GM23248 (cell line): Measurements from ENCODE around the gene LBX2. TPM values are rescaled to one million over a fixed set of nuclear protein-coding genes. Genes with fewer than 3 reads are reported as not detected.

Source experiments
- DNase-seq: peaks from one replicate; pipeline ENCODE4 v3.0.0-alpha.2; 2015
- H2AFZ ChIP-seq: fragments of 200-600 bp; sonication (generic); 2 replicates; pipeline ENCODE4 v1.6.1; 2016; ENCODE audit warnings: antibody characterized with exemption
- H3F3A ChIP-seq: fragments of 200-600 bp; sonication (generic); 2 replicates; pipeline ENCODE4 v1.6.1; 2016; ENCODE audit warnings: mild to moderate bottlenecking, antibody characterized with exemption, mixed run types; ENCODE audit not compliant: insufficient read depth
- H3K27ac ChIP-seq: fragments of 200-600 bp; sonication (generic); 2 replicates; pipeline ENCODE4 v1.5.1; 2016; ENCODE audit warnings: mild to moderate bottlenecking
- H3K27me3 ChIP-seq: fragments of 200-600 bp; sonication (generic); replicated peaks from 2 replicates; pipeline ENCODE4 v1.6.1; 2016; ENCODE audit warnings: mild to moderate bottlenecking; ENCODE audit not compliant: insufficient read depth
- H3K36me3 ChIP-seq: fragments of 200-600 bp; sonication (generic); 2 replicates; pipeline ENCODE4 v1.6.1; 2016; ENCODE audit warnings: low read depth, mild to moderate bottlenecking
- H3K4me1 ChIP-seq: fragments of 200-600 bp; sonication (generic); 2 replicates; pipeline ENCODE4 v1.6.1; 2016; ENCODE audit warnings: mild to moderate bottlenecking; ENCODE audit not compliant: insufficient read depth
- H3K4me2 ChIP-seq: fragments of 200-600 bp; sonication (generic); one replicate; pipeline ENCODE4 v1.6.1; 2016; ENCODE audit warnings: mild to moderate bottlenecking; ENCODE audit not compliant: unreplicated experiment
- H3K4me3 ChIP-seq: fragments of 200-600 bp; sonication (generic); 2 replicates; pipeline ENCODE4 v1.5.1; 2016; ENCODE audit warnings: mild to moderate bottlenecking
- H3K79me2 ChIP-seq: fragments of 200-600 bp; sonication (generic); 2 replicates; pipeline ENCODE4 v1.6.1; 2016; ENCODE audit warnings: mild to moderate bottlenecking; ENCODE audit not compliant: insufficient read depth
- H3K9ac ChIP-seq: fragments of 200-600 bp; sonication (generic); 2 replicates; pipeline ENCODE4 v1.6.1; 2016; ENCODE audit warnings: mild to moderate bottlenecking
- H3K9me2 ChIP-seq: fragments of 200-600 bp; sonication (generic); 2 replicates; pipeline ENCODE4 v1.6.1; 2016; ENCODE audit warnings: mixed run types, mild to moderate bottlenecking, moderate library complexity; ENCODE audit not compliant: insufficient read depth
- H3K9me3 ChIP-seq: fragments of 200-600 bp; sonication (generic); one replicate; pipeline ENCODE4 v1.6.1; 2017; ENCODE audit warnings: low read depth
- H4K20me1 ChIP-seq: fragments of 200-600 bp; sonication (generic); 2 replicates; pipeline ENCODE4 v1.6.0; 2016; ENCODE audit not compliant: insufficient read depth
- EZH2 ChIP-seq: fragments of 200-600 bp; sonication (generic); IDR thresholded peaks from 2 replicates; pipeline ENCODE4 v1.6.1; 2018; ENCODE audit warnings: antibody characterized with exemption, mild to moderate bottlenecking; ENCODE audit not compliant: insufficient read depth, poor library complexity, severe bottlenecking
- EZH2phosphoT487 ChIP-seq: fragments of 200-600 bp; sonication (generic); IDR thresholded peaks from 2 replicates; pipeline ENCODE4 v1.6.1; 2018; ENCODE audit warnings: antibody characterized with exemption, moderate library complexity, mild to moderate bottlenecking, low read depth; ENCODE audit not compliant: insufficient read depth
- WGBS, 2 experiments: methylation state at CpG; one replicate each; pipeline ENCODE4 v1.1.6; 2015 to 2017; ENCODE audit warnings: low lambda C conversion rate in 2 of 2, low coverage in 1 of 2; ENCODE audit errors: missing lambda C conversion rate in 2 of 2; 5-methylcytosine and 5-hydroxymethylcytosine counted together
- in situ Hi-C: fragments of 300-500 bp; cut with MboI; formaldehyde crosslinking; loops from 2 replicates; pipeline ENCODE4 v1.15.0; 2020
- polyA plus RNA-seq: library from polyadenylated mRNA; unstranded; fragments of >200 nt; fragmentation: Nextera tagmentation; extraction: Ambion mirVana; gene quantifications from 2 replicates; pipeline ENCODE4 v1.2.1, GENCODE V29; 2016
- total RNA-seq: library from RNA; depleted of rRNA; stranded (reverse); fragments of >200 nt; shearing (Covaris generic); gene quantifications from 2 replicates; pipeline ENCODE4 v1.2.3, GENCODE V29; 2014; rRNA removed

Gene LBX2, protein sequence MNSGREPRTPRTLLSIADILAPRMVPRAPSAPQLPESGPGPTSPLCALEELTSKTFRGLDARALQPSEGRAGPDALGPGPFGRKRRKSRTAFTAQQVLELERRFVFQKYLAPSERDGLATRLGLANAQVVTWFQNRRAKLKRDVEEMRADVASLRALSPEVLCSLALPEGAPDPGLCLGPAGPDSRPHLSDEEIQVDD
- 0.38 and 4.6 TPM in 2 replicates for total RNA-seq
- 0.87 and 1.1 TPM in 2 replicates for polyA plus RNA-seq

DNA sequence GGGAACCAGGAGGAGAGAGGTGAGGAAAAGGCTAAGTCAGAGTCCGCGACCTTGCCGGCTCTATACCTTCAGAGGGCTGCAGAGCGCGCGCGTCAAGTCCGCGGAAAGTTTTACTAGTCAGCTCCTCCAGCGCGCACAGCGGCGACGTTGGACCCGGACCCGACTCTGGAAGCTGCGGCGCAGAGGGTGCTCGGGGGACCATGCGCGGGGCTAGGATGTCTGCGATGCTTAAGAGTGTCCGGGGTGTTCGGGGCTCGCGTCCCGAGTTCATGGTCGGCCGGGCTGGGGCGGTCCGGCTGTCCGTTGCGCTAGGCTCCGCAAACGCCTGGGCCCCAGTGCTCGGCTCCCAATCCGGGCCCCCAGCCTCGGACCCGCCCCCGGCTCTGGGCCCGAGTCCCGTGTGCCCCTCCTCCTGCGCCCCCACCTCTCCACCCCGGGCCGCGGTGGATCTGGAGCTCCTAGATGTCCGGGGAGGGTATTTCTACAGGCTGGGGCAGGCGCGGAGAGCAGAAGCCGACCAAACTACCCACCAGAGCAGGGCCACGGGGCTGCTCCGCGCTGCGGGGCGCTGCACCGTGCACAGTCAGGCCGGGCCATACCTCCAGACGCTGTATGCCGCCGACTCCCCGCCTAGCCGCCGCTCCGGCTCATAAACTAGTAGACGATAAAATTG, at the start of gene LBX2:
Gene LBX2 (minus strand): TSS at position 337 of the 673 bp plus-strand sequence. CDS start 66 bp downstream, at position 271.
- no peaks in the 10 kb centered on the region for H3K27me3 ChIP-seq
- no peaks in the 10 kb centered on the region for H3K9me2 ChIP-seq
- WGBS, 2 experiments = 11 to 15% methylated on average over 48 to 65 of the region's 65 CpGs
- H2AFZ ChIP-seq = peak within 1 kb of the TSS; percentile 68
- TF ChIP-seq EZH2 = peak; percentile 8
- no peak for TF ChIP-seq EZH2phosphoT487
- no peaks in the 10 kb centered on the region for H3K9me3 ChIP-seq
- H3K79me2 ChIP-seq = no peaks in the 10 kb centered on the region
- no peaks in the 10 kb centered on the region for H4K20me1 ChIP-seq
- H3K4me2 ChIP-seq = peak within 1 kb of the TSS; percentile 96
- H3K4me1 ChIP-seq = peaks cover 11% of the 10 kb centered on the region
- H3K9ac ChIP-seq = 0 out of 2 replicates have a peak within 1 kb of the TSS, but pooled peaks have one; percentile 4
- H3K27ac ChIP-seq = no peak within 1 kb of the TSS
- in situ Hi-C loops = no loop called here
- peaks cover 5% of the 10 kb centered on the region; the same call in 1 of the 2 replicates for H3F3A ChIP-seq
- peak; percentile 63 for DNase-seq
- peak within 1 kb of the TSS; percentile 68 for H3K4me3 ChIP-seq
- no peaks in the 10 kb centered on the region for H3K36me3 ChIP-seq

DNA sequence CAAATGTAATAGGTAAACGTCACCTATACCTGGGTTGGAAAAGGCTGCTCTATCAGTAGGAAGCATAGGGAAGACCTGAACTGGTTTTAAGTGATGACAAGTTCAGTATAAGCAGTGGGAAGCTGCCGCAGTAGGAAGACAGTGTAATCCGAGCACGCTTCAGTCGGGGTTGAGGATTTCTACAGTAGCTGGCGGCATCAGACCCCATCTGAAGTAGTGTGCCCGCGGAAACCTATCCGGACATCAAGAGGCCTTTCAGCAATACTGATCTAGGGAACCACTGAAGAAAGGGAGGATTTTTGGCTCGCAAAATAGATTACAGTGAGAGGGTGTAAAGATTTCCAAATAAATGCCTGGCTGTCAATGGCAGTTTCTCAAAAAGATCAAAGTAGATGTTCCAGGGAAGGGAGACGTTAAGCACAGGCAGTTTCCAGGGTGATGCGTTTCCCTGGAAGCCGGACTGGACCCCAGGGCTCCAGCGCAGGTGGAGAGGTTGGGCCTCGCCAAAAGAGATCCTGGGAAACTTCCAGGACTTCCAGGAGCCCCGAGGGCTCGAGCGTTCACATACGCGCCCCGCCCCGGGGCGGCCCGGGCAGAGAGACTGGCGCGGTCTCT, 49.0 kb upstream of the LBX2 start:
- 15 to 21% methylated on average over 16 to 20 of the region's 26 CpGs for WGBS, 2 experiments

DNA sequence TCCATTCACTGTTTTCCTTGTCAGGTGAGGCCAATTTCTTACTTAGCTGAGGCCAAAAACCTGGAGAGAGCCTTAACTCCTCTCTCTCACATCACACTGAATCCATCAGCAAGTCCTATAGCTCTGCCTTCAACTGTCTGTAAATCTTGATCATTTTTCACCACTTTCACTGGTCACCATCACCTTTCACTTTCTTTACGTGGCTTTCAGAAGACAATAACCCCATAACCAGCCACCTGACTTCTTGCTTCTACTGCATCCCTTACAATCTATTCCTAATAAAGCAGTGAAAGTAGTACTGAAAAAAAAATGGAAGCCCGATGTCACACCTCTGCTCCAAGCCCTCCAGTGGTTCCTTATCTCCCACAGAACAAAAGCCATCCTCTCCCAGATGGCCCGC, 46.6 kb upstream of the LBX2 start:
- Histone ChIP-seq H3K4me1 (peaks cover 20% of the 10 kb centered on the region; the same call in 1 of the 2 replicates), H3K27me3 (no peaks in the 10 kb centered on the region), H4K20me1 (no peaks in the 10 kb centered on the region), H3K4me2 (no peak overlapping the region), H3K9me3 (no peaks in the 10 kb centered on the region), H3F3A (peaks cover 14% of the 10 kb centered on the region; the same call in 1 of the 2 replicates), H2AFZ (no peak overlapping the region), H3K9me2 (no peaks in the 10 kb centered on the region), H3K4me3 (no peak overlapping the region), H3K9ac (no peak overlapping the region), H3K36me3 (no peaks in the 10 kb centered on the region), H3K27ac (no peak overlapping the region), H3K79me2 (peaks cover 15% of the 10 kb centered on the region; the same call in 1 of the 2 replicates)
- in situ Hi-C loops = no loop called here
- 90 to 94% methylated on average over 3 of the region's 3 CpGs for WGBS, 2 experiments
- no peak for TF ChIP-seq EZH2phosphoT487
- TF ChIP-seq EZH2 = no peak
- DNase-seq = no peak

More for the DNA sequence above, 49.0 kb upstream of the LBX2 start:
- peak overlapping the region; percentile 80 for H2AFZ ChIP-seq
- H3K4me3 ChIP-seq = peak overlapping the region; percentile 69
- peaks cover 15% of the 10 kb centered on the region; the same call in 1 of the 2 replicates for H3F3A ChIP-seq
- no peaks in the 10 kb centered on the region for H3K36me3 ChIP-seq
- peaks cover 32% of the 10 kb centered on the region for H3K4me1 ChIP-seq
- no peaks in the 10 kb centered on the region for H3K27me3 ChIP-seq
- peak overlapping the region; percentile 34 for H3K27ac ChIP-seq
- H3K79me2 ChIP-seq = peaks cover 38% of the 10 kb centered on the region; the same call in 1 of the 2 replicates
- H3K4me2 ChIP-seq = peak overlapping the region; percentile 78
- no peaks in the 10 kb centered on the region for H3K9me2 ChIP-seq
- H4K20me1 ChIP-seq = no peaks in the 10 kb centered on the region
- in situ Hi-C loops = no loop called here
- peak overlapping the region; percentile 73 for H3K9ac ChIP-seq
- TF ChIP-seq EZH2 = no peak
- no peak for TF ChIP-seq EZH2phosphoT487
- DNase-seq = peak; percentile 32
- H3K9me3 ChIP-seq = no peaks in the 10 kb centered on the region

GRCh38 chr2:74544634-74545033, 45.2 kb upstream of the LBX2 start:
- Histone ChIP-seq H3F3A (peaks cover 19% of the 10 kb centered on the region; the same call in 1 of the 2 replicates), H3K27ac (no peak overlapping the region), H3K9me2 (no peaks in the 10 kb centered on the region), H3K9me3 (no peaks in the 10 kb centered on the region), H3K36me3 (no peaks in the 10 kb centered on the region), H2AFZ (no peak overlapping the region), H3K79me2 (peaks cover 2% of the 10 kb centered on the region; the same call in 1 of the 2 replicates), H3K27me3 (no peaks in the 10 kb centered on the region), H3K4me2 (no peak overlapping the region), H3K4me3 (no peak overlapping the region), H3K4me1 (peaks cover 14% of the 10 kb centered on the region), H4K20me1 (no peaks in the 10 kb centered on the region), H3K9ac (no peak overlapping the region)
- TF ChIP-seq EZH2 = no peak
- no peak for TF ChIP-seq EZH2phosphoT487
- no peak for DNase-seq
- WGBS, 2 experiments = 86 to 92% methylated on average over 3 of the region's 3 CpGs
- in situ Hi-C loops = no loop called here
